HG02981 (cell line): Measurements from ENCODE around the gene PCK2.
A peak's percentile ranks its signal among the peaks of the same experiment; 100 is the strongest.
"Not testable (repeated sequence)": the region's sequence is repeated elsewhere in the genome, so short reads cannot be mapped to it uniquely, and the experiment has no call there.

ENCODE experiments used
- ATAC-seq: cut with Tn5 transposase; IDR thresholded peaks from one replicate; pipeline ENCODE4 v1.9.1; 2021; ENCODE audit warnings: mild to moderate bottlenecking, moderate library complexity; ENCODE audit not compliant: unreplicated experiment

Gene PCK2

GRCh38 chr14:24093207-24093900 is 757 bp upstream of the PCK2 start:
- ATAC-seq = no peak

GRCh38 chr14:24094841-24095270 is 745 bp downstream of the PCK2 start:
- no peak for ATAC-seq

- peak; percentile 63 for ATAC-seq
Measured at GRCh38 chr14:24095271-24096068, 1.4 kb downstream of the PCK2 start.

GRCh38 chr14:24096545-24097181 is 2.6 kb downstream of the PCK2 start:
- no peak for ATAC-seq

- no peak for ATAC-seq
Measured at GRCh38 chr14:24098229-24098926, 4.3 kb downstream of the PCK2 start.

GRCh38 chr14:24098927-24099813 is 5.1 kb downstream of the PCK2 start:
- no peak for ATAC-seq

- no peak for ATAC-seq
Measured at GRCh38 chr14:24100197-24100981, 6.3 kb downstream of the PCK2 start.

- ATAC-seq = no peak
Measured at GRCh38 chr14:24100982-24101494, 6.9 kb downstream of the PCK2 start.

GRCh38 chr14:24102357-24103048 is 8.4 kb downstream of the PCK2 start:
- ATAC-seq = no peak

- ATAC-seq = no peak
Measured at GRCh38 chr14:24103451-24103850, 9.3 kb downstream of the PCK2 start.

- not testable (repeated sequence) for ATAC-seq
Measured at GRCh38 chr14:24105609-24106239, 11.6 kb downstream of the PCK2 start.

GRCh38 chr14:24106672-24107271 is 12.7 kb downstream of the PCK2 start:
- no peak for ATAC-seq

- ATAC-seq = no peak
Measured at GRCh38 chr14:24108336-24108874, 14.3 kb downstream of the PCK2 start.

GRCh38 chr14:24110060-24110459 is 15.9 kb downstream of the PCK2 start:
- ATAC-seq = no peak

- ATAC-seq = no peak
Measured at GRCh38 chr14:24110523-24110922, 16.4 kb downstream of the PCK2 start.

- no peak for ATAC-seq
Measured at GRCh38 chr14:24113379-24113800, 19.3 kb downstream of the PCK2 start.

- ATAC-seq = peak; percentile 29
Measured at GRCh38 chr14:24113801-24114531, 19.9 kb downstream of the PCK2 start.
